ENCODE data around the gene CNTNAP2. TPM values are rescaled to one million over a fixed set of nuclear protein-coding genes. Genes with fewer than 3 reads are reported as not detected.

Gene CNTNAP2
- total RNA-seq, 1 experiment from 2014 or later, result 64.5 TPM

DNA sequence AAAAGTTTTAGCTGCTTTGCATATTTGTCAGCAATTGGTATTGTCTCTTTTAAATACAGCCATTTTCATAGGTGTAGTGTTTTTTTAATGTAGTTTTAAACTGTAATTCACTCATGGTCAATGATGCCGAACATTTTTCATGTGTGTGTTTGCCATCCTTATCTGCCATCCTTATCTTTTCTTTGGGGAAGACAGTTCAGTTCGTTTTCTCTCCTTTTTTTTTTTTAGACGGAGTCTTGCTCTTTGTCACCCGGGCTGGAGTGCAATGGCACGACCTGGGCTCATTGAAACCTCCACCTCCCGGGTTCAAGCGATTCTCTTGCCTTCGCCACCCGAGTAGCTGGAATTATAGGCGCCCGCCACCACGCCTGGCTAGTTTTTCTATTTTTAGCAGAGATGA is 545.3 kb downstream of the CNTNAP2 start:
- no peak overlapping the region for H3K27ac Mint-ChIP-seq

More for the DNA sequence above, 545.3 kb downstream of the CNTNAP2 start:
- Histone ChIP-seq H2BK5ac (ENCODE audit: insufficient read length, low read length) (no peak overlapping the region), H3K18ac (ENCODE audit: insufficient read length, low read depth, low read length) (no peak overlapping the region), H3K4ac (ENCODE audit: low read depth, low read length) (no peak overlapping the region), H2BK120ac (ENCODE audit: low read depth, low read length, poor library complexity, severe bottlenecking) (no peak overlapping the region), H3K79me2 (ENCODE audit: insufficient read depth, low read length) (no peaks in the 10 kb centered on the region), H2BK15ac (ENCODE audit: low read depth, low read length) (no peak overlapping the region), H3K79me1 (ENCODE audit: insufficient read depth, low read depth, low read length, poor library complexity, severe bottlenecking) (no peaks in the 10 kb centered on the region), H3K27ac (ENCODE audit: insufficient read length, low read depth, low read length) (no peak overlapping the region), H3K56ac (ENCODE audit: insufficient read length, low read depth, low read length) (no peak overlapping the region), H2BK20ac (ENCODE audit: low read depth, low read length, poor library complexity, severe bottlenecking) (no peak overlapping the region), H4K20me1 (ENCODE audit: control insufficient read depth, insufficient read depth, insufficient read length) (no peaks in the 10 kb centered on the region), H3K9ac (ENCODE audit: extremely low read depth, insufficient read length, low read length) (no peak overlapping the region), H2AK5ac (ENCODE audit: insufficient read length, low read length) (no peak overlapping the region), H4K8ac (replicated peaks; ENCODE audit: insufficient read length, low read depth, low read length) (no peak overlapping the region), H3K9me3 (ENCODE audit: control insufficient read depth, low read depth, low read length) (no peaks in the 10 kb centered on the region), H3K4me1 (ENCODE audit: insufficient read depth, low read length) (no peaks in the 10 kb centered on the region), H3K4me2 (ENCODE audit: insufficient read depth, insufficient read length, low read length) (no peak overlapping the region), H4K91ac (ENCODE audit: insufficient read length, low read depth, low read length) (no peak overlapping the region), H3K14ac (ENCODE audit: insufficient read depth, low read length) (no peak overlapping the region), H2BK12ac (ENCODE audit: insufficient read length, low read depth, low read length) (no peak overlapping the region), H4K5ac (ENCODE audit: insufficient read length, low read depth, low read length) (no peak overlapping the region), H3K27me3 (ENCODE audit: insufficient read depth, low read length) (no peaks in the 10 kb centered on the region), H3T11ph (ENCODE audit: low read length) (no peak overlapping the region), H3K23ac (ENCODE audit: insufficient read length, low read depth, low read length) (no peak overlapping the region), H2AFZ (ENCODE audit: low read length) (no peak overlapping the region), H3K23me2 (ENCODE audit: insufficient read length, low read depth, low read length, poor library complexity, severe bottlenecking) (no peaks in the 10 kb centered on the region)
- H3K4me1 Mint-ChIP-seq, result peaks cover 0 to 3% of the 10 kb centered on the region in 2 experiments; a peak in 1 of 4 replicates
- no peaks in the 10 kb centered on the region; a peak in 1 of 7 replicates for H3K36me3 Mint-ChIP-seq (ENCODE audit: insufficient read depth in 1 of 3, low read depth in 3 of 3)
- TF ChIP-seq, protein P1, sequence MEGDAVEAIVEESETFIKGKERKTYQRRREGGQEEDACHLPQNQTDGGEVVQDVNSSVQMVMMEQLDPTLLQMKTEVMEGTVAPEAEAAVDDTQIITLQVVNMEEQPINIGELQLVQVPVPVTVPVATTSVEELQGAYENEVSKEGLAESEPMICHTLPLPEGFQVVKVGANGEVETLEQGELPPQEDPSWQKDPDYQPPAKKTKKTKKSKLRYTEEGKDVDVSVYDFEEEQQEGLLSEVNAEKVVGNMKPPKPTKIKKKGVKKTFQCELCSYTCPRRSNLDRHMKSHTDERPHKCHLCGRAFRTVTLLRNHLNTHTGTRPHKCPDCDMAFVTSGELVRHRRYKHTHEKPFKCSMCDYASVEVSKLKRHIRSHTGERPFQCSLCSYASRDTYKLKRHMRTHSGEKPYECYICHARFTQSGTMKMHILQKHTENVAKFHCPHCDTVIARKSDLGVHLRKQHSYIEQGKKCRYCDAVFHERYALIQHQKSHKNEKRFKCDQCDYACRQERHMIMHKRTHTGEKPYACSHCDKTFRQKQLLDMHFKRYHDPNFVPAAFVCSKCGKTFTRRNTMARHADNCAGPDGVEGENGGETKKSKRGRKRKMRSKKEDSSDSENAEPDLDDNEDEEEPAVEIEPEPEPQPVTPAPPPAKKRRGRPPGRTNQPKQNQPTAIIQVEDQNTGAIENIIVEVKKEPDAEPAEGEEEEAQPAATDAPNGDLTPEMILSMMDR (conservative IDR thresholded peaks at IDR 0.05), result no peak
- no peak for DNase-seq
- WGBS (ENCODE audit: extremely low coverage, insufficient read length, low lambda C conversion rate), result no CpG with 5 or more reads among the region's 12 CpGs
- H3K4me3 Mint-ChIP-seq, result no peak overlapping the region
- no peaks in the 10 kb centered on the region for H3K27me3 Mint-ChIP-seq (ENCODE audit: low read depth)
- H3K9me3 Mint-ChIP-seq, result no peaks in the 10 kb centered on the region; a peak in 1 of 5 replicates
